Measurements from ENCODE around the gene ENDOV. TPM values are rescaled to one million over a fixed set of nuclear protein-coding genes. Genes with fewer than 3 reads are reported as not detected.

Gene ENDOV
- total RNA-seq, 1 experiment from 2014 or later = 28.0 TPM

GRCh38 chr17:80374732-80375585 is 40.0 kb upstream of the ENDOV start:
- POLR2A ChIA-PET = no interaction called here
- intact Hi-C loops (cut with micrococcal nuclease) = no loop called here
- TF ChIP-seq CTCF (IDR thresholded peaks at IDR 0.05; ENCODE audit: unreplicated experiment) = no peak
- Mint-ChIP-seq H3K27me3 (ENCODE audit: insufficient read depth, unreplicated experiment) (no peaks in the 10 kb centered on the region), H3K9me3 (ENCODE audit: unreplicated experiment) (no peaks in the 10 kb centered on the region), H3K4me3 (ENCODE audit: unreplicated experiment) (no peak overlapping the region), H3K27ac (ENCODE audit: low read depth, unreplicated experiment) (no peak overlapping the region), H3K4me1 (ENCODE audit: insufficient read depth, unreplicated experiment) (no peaks in the 10 kb centered on the region), H3K36me3 (ENCODE audit: insufficient read depth, unreplicated experiment) (peaks cover 92% of the 10 kb centered on the region)
- DNase-seq (ENCODE audit: unreplicated experiment) = no peak
- CTCF ChIA-PET = interaction anchor here (1.1 kb wide), 1 partner anchor 179 kb away, joined by 3 read pairs; no protein-coding TSS in a partner anchor
- BruUV-seq (replicated peaks) = no TSS peak

GRCh38 chr17:80376531-80376930 is 38.4 kb upstream of the ENDOV start:
- CTCF ChIA-PET = interaction anchor here (1.0 kb wide), 1 partner anchor 11 kb away, joined by 3 read pairs; no protein-coding TSS in a partner anchor

GRCh38 chr17:80377798-80378197 is 37.2 kb upstream of the ENDOV start:
- no peak for DNase-seq (ENCODE audit: unreplicated experiment)
- no TSS peak for BruUV-seq (replicated peaks)
- CTCF ChIA-PET = interaction anchor here (1.0 kb wide), 1 partner anchor 12 kb away, joined by 3 read pairs; no protein-coding TSS in a partner anchor
- intact Hi-C loops (cut with micrococcal nuclease) = no loop called here
- Mint-ChIP-seq H3K4me3 (ENCODE audit: unreplicated experiment) (no peak overlapping the region), H3K27ac (ENCODE audit: low read depth, unreplicated experiment) (no peak overlapping the region), H3K4me1 (ENCODE audit: insufficient read depth, unreplicated experiment) (no peaks in the 10 kb centered on the region), H3K9me3 (ENCODE audit: unreplicated experiment) (no peaks in the 10 kb centered on the region), H3K36me3 (ENCODE audit: insufficient read depth, unreplicated experiment) (peaks cover 87% of the 10 kb centered on the region), H3K27me3 (ENCODE audit: insufficient read depth, unreplicated experiment) (no peaks in the 10 kb centered on the region)
- no peak for TF ChIP-seq CTCF (IDR thresholded peaks at IDR 0.05; ENCODE audit: unreplicated experiment)
- POLR2A ChIA-PET = no interaction called here

More at GRCh38 chr17:80376531-80376930, 38.4 kb upstream of the ENDOV start:
- Mint-ChIP-seq H3K27me3 (ENCODE audit: insufficient read depth, unreplicated experiment) (no peaks in the 10 kb centered on the region), H3K4me3 (ENCODE audit: unreplicated experiment) (no peak overlapping the region), H3K27ac (ENCODE audit: low read depth, unreplicated experiment) (no peak overlapping the region), H3K4me1 (ENCODE audit: insufficient read depth, unreplicated experiment) (no peaks in the 10 kb centered on the region), H3K36me3 (ENCODE audit: insufficient read depth, unreplicated experiment) (peaks cover 85% of the 10 kb centered on the region), H3K9me3 (ENCODE audit: unreplicated experiment) (no peaks in the 10 kb centered on the region)
- no TSS peak for BruUV-seq (replicated peaks)
- no peak for DNase-seq (ENCODE audit: unreplicated experiment)
- intact Hi-C loops (cut with micrococcal nuclease) = no loop called here
- POLR2A ChIA-PET = interaction anchor here (0.6 to 1.3 kb wide), 2 partner anchors 37 to 249 kb away, joined by 3 read pairs; no protein-coding TSS in a partner anchor
- no peak for TF ChIP-seq CTCF (IDR thresholded peaks at IDR 0.05; ENCODE audit: unreplicated experiment)

- CTCF ChIA-PET = interaction anchor here (0.6 kb wide), 1 partner anchor 112 kb away, joined by 4 read pairs; no protein-coding TSS in a partner anchor
- Mint-ChIP-seq H3K36me3 (ENCODE audit: insufficient read depth, unreplicated experiment) (peaks cover 87% of the 10 kb centered on the region), H3K9me3 (ENCODE audit: unreplicated experiment) (no peaks in the 10 kb centered on the region), H3K27me3 (ENCODE audit: insufficient read depth, unreplicated experiment) (no peaks in the 10 kb centered on the region), H3K27ac (ENCODE audit: low read depth, unreplicated experiment) (no peak overlapping the region), H3K4me1 (ENCODE audit: insufficient read depth, unreplicated experiment) (no peaks in the 10 kb centered on the region), H3K4me3 (ENCODE audit: unreplicated experiment) (no peak overlapping the region)
- BruUV-seq (replicated peaks) = no TSS peak
- TF ChIP-seq CTCF (IDR thresholded peaks at IDR 0.05; ENCODE audit: unreplicated experiment) = no peak
- POLR2A ChIA-PET = no interaction called here
- DNase-seq (ENCODE audit: unreplicated experiment) = no peak
- intact Hi-C loops (cut with micrococcal nuclease) = no loop called here
Observed at GRCh38 chr17:80379348-80379747, 35.6 kb upstream of the ENDOV start.

Measured in MCF 10A (cell line).